NCI-H526 (cell line): ENCODE data around the gene MGST2.

Source experiments
- DNase-seq, 2 experiments: peaks; one replicate each; lab custom pipeline; 2025; lab: John Stamatoyannopoulos, UW

Gene MGST2

GRCh38 chr4:139643042-139643895 lies 22.4 kb upstream of the MGST2 start:
- no peak for DNase-seq

GRCh38 chr4:139645458-139645857 lies 20.2 kb upstream of the MGST2 start:
- DNase-seq, result no peak

GRCh38 chr4:139647184-139647583 lies 18.4 kb upstream of the MGST2 start:
- DNase-seq, result no peak

- no peak for DNase-seq
These were observed 17.7 kb upstream of the MGST2 start for GRCh38 chr4:139647952-139648351.

GRCh38 chr4:139651282-139652194 lies 14.1 kb upstream of the MGST2 start:
- peak; percentile 60 to 80 for DNase-seq

- DNase-seq, result no peak
These were observed 11.1 kb upstream of the MGST2 start for GRCh38 chr4:139654516-139654915.

GRCh38 chr4:139655116-139655515 lies 10.5 kb upstream of the MGST2 start:
- peak; percentile 53 to 58 for DNase-seq

- DNase-seq, result peak; percentile 68 to 87
These were observed 8.8 kb upstream of the MGST2 start for GRCh38 chr4:139656614-139657486.

- no peak for DNase-seq
These were observed 7.4 kb upstream of the MGST2 start for GRCh38 chr4:139658185-139658584.

- DNase-seq, result no peak
These were observed 6.8 kb upstream of the MGST2 start for GRCh38 chr4:139658586-139659382.

GRCh38 chr4:139659735-139660424 lies 5.7 kb upstream of the MGST2 start:
- no peak for DNase-seq

GRCh38 chr4:139660568-139661043 lies 5.0 kb upstream of the MGST2 start:
- DNase-seq, result no peak

GRCh38 chr4:139663561-139664138 lies 2.0 kb upstream of the MGST2 start:
- DNase-seq, result no peak

- DNase-seq, result no peak
These were observed 1.2 kb upstream of the MGST2 start for GRCh38 chr4:139664442-139664841.

GRCh38 chr4:139665079-139665689 lies 435 bp upstream of the MGST2 start:
- no peak for DNase-seq

- peak; percentile 75 to 85 for DNase-seq
These were observed 1.2 kb downstream of the MGST2 start for GRCh38 chr4:139666735-139667281.

- DNase-seq, result no peak
These were observed 2.4 kb downstream of the MGST2 start for GRCh38 chr4:139668036-139668435.

GRCh38 chr4:139668658-139669201 lies 3.1 kb downstream of the MGST2 start:
- no peak for DNase-seq

- no peak for DNase-seq
These were observed 3.7 kb downstream of the MGST2 start for GRCh38 chr4:139669335-139669734.
